Measurements from ENCODE around the gene CORO7.

DNA sequence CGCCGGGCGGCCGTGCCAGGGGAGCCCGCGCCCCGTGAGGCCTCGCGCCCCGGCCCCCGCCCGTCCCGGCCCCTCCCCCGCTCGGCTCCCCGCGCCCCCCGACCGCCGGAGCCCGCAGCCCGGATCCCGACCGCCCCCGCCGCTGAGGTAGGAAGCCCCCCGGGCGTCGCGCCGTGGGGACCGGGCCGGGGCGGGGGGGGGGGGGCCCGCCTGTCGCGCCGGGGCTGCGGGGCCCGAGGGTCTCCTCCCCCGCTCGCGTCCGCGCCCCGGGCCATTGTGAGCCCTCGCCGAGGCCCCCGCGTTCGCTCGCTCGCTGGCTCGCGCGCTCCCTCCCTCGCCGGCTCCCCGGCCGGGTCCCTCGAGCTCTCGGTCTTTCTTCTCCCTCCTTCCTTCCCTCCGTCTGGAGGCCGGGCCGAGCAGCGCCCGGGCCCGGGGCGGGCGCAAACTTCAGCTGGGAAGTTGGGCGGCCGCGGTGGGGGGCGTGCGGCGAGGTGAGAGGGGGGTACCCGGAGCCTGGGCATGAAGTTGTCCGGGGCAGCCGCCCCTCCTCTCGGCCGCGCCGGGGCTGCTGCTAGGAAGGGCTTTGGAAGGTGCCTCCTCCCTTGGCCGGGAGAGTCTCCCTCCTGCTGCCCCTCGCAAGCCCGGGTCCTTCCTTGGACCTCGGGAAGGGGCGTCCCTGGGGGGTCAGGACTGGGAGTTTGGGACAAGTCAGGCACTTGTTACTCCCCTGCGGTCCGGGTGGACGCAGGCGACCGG lies 100.1 kb downstream of the CORO7 start:
- TF ChIP-seq POLR2A (IDR thresholded peaks at IDR 0.05) (no peak), EP300 (IDR thresholded peaks at IDR 0.05) (no peak)
- TF ChIP-seq, protein P1, sequence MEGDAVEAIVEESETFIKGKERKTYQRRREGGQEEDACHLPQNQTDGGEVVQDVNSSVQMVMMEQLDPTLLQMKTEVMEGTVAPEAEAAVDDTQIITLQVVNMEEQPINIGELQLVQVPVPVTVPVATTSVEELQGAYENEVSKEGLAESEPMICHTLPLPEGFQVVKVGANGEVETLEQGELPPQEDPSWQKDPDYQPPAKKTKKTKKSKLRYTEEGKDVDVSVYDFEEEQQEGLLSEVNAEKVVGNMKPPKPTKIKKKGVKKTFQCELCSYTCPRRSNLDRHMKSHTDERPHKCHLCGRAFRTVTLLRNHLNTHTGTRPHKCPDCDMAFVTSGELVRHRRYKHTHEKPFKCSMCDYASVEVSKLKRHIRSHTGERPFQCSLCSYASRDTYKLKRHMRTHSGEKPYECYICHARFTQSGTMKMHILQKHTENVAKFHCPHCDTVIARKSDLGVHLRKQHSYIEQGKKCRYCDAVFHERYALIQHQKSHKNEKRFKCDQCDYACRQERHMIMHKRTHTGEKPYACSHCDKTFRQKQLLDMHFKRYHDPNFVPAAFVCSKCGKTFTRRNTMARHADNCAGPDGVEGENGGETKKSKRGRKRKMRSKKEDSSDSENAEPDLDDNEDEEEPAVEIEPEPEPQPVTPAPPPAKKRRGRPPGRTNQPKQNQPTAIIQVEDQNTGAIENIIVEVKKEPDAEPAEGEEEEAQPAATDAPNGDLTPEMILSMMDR (IDR thresholded peaks at IDR 0.05): no peak

Data from suprapubic skin (tissue), 3 donors.